Measurements from ENCODE around the gene MOV10L1.

DNA sequence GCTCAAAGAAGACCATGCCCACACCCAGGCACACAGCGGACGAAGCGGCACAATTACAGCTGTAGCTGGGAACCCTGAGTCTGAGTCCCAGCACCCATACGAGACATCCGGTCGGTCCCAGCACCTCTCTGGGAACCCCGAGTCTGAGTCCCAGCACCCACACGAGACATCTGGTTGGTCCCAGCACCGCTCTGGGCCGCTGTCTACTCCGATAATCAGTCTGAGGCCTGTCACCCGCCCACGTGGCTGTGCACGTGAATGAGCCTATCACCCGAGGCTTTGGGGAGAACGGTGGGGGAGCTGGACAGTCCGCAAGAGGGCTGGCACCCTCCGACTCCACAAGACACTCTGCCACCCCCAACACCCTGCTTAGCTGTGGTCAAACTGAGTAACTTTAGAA is 37.9 kb upstream of the MOV10L1 start:
- TF ChIP-seq POLR2A (IDR thresholded peaks at IDR 0.05): no peak
- TF ChIP-seq, protein P1, sequence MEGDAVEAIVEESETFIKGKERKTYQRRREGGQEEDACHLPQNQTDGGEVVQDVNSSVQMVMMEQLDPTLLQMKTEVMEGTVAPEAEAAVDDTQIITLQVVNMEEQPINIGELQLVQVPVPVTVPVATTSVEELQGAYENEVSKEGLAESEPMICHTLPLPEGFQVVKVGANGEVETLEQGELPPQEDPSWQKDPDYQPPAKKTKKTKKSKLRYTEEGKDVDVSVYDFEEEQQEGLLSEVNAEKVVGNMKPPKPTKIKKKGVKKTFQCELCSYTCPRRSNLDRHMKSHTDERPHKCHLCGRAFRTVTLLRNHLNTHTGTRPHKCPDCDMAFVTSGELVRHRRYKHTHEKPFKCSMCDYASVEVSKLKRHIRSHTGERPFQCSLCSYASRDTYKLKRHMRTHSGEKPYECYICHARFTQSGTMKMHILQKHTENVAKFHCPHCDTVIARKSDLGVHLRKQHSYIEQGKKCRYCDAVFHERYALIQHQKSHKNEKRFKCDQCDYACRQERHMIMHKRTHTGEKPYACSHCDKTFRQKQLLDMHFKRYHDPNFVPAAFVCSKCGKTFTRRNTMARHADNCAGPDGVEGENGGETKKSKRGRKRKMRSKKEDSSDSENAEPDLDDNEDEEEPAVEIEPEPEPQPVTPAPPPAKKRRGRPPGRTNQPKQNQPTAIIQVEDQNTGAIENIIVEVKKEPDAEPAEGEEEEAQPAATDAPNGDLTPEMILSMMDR (IDR thresholded peaks at IDR 0.05): no peak

Data from Peyer's patch (tissue), 4 donors.